HG02623 (cell line): ENCODE data around the gene POFUT1.
A peak's percentile ranks its signal among the peaks of the same experiment; 100 is the strongest.
"Not testable (repeated sequence)": the region's sequence is repeated elsewhere in the genome, so short reads cannot be mapped to it uniquely, and the experiment has no call there.

Experiments
- ATAC-seq: cut with Tn5 transposase; IDR thresholded peaks from one replicate; pipeline ENCODE4 v1.9.1; 2021; ENCODE audit warnings: moderate library complexity; ENCODE audit not compliant: unreplicated experiment

The POFUT1 gene

GRCh38 chr20:32207626-32208498 lies at the start of gene POFUT1, which contains the start of gene PLAGL2:
TSS of gene POFUT1 (plus strand) at chr20:32207880. CDS start at chr20:32207942, 62 bp downstream.
TSS of gene PLAGL2 (minus strand) at chr20:32207743. CDS start at chr20:32202178, 5,565 bp downstream.
- peak; percentile 90 for ATAC-seq

GRCh38 chr20:32158351-32158750 lies 49.3 kb upstream of the POFUT1 start:
- no peak for ATAC-seq

- ATAC-seq: no peak
Measured at GRCh38 chr20:32158943-32159660, 48.6 kb upstream of the POFUT1 start.

DNA sequence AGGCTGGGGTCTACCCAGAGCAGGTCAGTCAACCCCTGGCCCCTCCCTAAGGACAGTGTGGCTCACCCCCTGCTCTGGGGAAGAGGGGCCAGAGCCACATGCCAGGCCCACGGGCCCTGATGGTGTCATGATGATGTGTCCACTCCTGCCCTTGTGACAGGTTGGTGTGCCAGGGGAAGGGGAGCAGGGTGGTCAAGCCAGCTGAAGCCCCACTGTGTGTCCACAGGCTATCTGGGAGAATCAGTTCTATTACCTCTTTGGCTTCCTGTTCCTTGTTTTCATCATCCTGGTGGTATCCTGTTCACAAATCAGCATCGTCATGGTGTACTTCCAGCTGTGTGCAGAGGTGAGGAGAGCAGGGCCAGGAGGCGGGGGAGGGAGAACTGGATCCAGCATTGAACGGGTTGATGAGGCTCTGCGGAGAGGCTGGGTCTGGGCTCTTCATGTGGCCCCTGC lies 47.9 kb upstream of the POFUT1 start:
- no peak for ATAC-seq

DNA sequence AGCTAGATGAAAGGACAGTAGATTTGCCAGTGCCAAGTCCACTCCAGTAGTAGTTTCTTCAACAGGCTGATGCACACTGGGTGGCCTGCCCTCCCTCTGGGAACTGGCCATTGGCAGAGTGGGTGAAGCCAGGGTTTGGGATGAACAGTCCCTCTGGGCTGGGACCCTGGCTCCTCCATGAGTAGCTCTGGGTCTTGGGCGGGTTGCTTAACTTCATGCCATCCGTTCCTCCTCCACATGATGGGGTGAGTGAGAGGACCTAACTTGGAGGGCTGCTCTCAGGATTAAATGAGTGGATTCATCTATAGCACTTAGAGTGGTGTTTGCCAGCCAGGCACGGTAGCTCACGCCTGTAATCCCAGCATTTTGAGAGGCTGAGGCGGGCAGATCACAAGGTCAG lies 47.3 kb upstream of the POFUT1 start:
- ATAC-seq: no peak

GRCh38 chr20:32162351-32162750 lies 45.3 kb upstream of the POFUT1 start:
- no peak for ATAC-seq

DNA sequence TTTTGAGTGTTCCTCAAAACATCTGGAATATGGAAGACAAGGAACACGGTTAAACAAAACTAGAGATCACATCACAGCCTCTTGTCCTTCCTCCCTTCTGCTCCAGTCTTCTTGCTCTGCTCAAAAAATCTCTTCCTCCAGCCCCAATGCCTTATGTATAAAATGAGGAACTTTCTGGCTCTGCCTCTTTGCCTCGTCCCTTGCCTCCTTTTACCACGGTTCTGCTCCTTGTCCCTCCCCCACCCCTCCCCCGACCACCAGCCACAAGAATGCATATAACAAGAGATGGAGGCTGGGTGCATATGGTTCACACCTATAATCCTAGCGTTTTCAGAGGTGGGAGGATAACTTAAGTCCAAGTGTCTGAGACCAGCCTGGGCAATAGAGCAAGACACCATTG lies 43.7 kb upstream of the POFUT1 start:
- ATAC-seq: no peak

- no peak for ATAC-seq
Measured at GRCh38 chr20:32164984-32165735, 42.5 kb upstream of the POFUT1 start.

DNA sequence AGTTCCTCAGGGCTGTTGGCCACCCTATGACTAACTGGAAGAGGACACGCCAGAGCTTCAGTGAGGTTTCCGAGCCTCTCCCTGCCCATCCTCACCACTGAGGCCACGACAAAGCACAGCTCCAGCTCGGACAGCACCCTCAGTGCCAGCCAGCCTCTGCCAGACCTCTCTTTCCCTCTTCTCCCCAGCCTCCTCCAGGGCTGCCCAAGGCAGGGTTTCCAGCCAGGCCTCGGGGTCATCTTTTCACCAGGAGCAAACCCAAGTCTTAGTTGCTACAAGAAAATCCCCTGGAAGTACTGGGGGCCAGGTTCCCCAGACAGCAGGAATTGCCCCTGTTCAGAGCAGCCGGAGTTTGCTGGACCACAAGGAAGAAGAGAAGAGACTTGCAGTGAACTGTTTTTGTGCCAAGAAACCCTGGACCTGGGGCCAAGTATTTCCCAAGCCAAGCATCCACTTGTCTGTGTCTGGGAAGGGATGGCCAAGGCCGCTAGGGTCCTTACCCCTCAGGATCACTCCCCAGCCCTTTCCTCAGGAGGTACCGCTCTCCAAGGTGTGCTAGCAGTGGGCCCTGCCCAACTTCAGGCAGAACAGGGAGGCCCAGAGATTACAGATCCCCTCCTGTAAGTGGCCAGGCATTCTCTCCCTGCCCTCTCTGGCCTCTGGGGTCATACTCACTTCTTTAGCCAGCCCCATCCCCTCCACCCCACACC lies 41.7 kb upstream of the POFUT1 start:
- ATAC-seq: no peak

GRCh38 chr20:32167552-32167951 lies 40.1 kb upstream of the POFUT1 start:
- no peak for ATAC-seq

DNA sequence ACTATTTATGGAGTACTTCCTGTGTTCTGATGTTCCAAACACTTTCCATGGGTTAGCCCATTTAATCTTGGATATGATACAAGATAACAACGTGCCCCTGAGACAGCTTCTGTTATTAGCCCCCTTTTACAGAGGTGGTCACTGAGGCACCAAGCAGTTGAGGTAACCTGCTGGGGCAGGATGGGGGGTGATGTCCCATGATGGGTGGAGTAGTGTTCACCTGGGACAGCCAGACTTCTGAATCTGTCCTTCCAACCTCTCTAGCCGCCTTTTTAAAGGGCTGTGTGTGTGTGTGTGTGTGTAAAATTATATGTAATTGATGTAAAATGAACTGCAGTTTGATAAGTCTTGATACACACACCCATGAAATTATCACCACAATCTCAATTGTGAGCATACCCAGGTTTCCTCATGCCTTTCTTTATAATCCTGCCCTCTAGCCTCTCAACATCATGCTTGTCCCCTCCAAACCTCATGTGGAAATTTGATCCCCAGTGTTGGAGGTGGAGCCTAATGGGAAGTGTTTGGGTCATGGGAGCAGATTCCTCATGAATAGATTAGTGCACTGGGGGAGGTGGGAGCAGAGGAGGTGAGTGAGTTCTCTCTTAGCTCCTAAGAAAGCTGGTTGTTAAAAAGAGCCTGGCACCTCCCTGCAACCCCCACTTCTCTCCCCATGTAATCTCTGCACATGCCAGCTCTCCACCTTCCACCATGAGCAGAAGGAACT lies 39.3 kb upstream of the POFUT1 start:
- ATAC-seq: no peak

DNA sequence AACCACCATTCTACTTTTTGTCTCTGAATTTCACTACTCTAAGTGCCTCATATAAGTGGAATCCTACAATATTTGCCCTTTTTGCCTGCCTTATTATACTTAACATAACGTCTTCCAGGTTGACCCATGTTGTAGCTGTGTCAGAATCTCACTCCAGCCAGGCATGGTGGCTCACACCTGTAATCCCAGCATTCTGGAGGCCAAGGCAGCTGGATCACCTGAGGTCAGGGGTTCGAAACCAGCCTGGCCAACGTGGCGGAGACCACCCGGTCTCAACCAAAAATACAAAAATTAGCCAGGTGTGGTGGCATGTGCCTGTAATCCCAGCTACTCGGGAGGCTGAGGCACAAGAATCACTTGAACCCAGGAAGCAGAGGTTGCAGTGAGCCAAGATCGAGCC lies 30.0 kb upstream of the POFUT1 start:
- ATAC-seq: not testable (repeated sequence)

- ATAC-seq: no peak
Measured at GRCh38 chr20:32179515-32179914, 28.2 kb upstream of the POFUT1 start.

DNA sequence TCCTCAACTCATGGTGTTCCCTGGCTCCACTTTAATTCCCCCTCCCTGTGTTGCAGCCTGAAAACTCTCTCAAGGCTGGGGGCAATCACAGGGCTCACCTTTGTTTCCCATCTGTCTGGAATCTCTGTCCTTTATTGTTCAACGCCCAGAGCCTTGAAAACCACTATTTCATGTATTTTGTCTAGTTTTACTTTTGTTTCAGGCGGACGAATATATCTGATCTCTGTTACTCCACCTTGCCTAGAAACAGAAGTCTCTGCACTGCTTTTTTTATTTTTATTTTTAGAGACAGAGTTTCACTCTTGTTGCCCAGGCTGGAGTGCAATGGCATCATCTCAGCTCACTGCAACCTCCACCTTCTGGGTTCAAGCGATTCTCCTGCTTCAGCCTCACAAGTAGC lies 27.7 kb upstream of the POFUT1 start:
- no peak for ATAC-seq

DNA sequence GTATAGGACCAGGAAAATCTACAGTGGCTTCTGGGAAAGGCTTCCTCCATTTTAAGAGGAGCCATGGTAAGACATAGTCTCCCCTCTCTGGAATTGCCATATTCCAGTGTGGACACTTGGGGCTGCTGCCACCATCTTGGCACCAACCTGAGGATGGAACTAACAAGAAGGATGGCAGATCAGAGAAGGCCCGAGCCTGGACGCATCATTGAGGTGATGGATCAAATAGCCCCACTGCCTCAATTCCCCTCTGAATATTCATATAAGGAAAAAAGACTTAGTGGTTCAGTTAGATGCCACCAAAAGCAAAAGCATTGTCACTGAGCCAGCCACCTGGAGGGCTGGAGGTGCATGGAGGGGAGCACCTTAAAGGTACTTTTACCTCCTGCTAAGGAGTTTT lies 26.1 kb upstream of the POFUT1 start:
- ATAC-seq: no peak

DNA sequence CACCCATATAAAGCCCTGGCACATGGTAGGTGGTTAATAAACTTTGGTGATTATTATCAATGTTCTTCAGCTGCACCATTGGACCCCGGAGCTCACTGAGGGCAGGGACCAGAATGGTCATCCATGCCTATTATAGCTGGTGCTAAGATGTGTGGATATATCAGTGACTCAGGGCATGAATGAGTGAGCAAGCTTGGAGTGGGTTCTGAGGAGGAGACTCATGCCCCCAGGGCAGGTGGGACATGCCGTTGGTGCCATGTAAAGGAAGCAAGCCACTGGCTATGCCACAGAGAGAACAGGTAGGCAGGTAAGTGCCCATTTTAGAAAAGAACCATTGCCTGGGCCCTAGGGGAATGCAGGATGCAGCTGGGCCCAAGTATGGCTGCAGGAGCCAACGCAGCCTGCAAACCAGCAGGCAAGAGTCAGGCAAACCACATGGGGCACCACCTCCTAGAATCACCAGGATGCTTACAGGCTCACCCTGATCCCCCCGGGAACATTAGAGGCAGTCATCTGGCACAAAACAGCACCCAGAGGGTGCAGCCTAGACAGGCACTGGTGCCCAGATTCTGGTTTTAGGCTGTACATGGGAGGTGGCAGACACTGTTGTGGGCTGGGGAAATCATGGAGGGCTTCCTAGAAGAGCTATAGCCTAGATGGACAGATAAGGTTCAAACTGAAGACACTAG lies 23.6 kb upstream of the POFUT1 start:
- ATAC-seq: no peak

GRCh38 chr20:32184961-32185603 lies 22.6 kb upstream of the POFUT1 start:
- no peak for ATAC-seq

GRCh38 chr20:32186506-32186905 lies 21.2 kb upstream of the POFUT1 start:
- ATAC-seq: no peak
